ENCODE results near the gene NEURL3.

Gene NEURL3

GRCh38 chr2:96539215-96539920 is 34.2 kb upstream of the NEURL3 start:
- no peak for DNase-seq

GRCh38 chr2:96538487-96539214 is 33.5 kb upstream of the NEURL3 start:
- no peak for DNase-seq

GRCh38 chr2:96537734-96538486 is 32.8 kb upstream of the NEURL3 start:
- no peak for DNase-seq

GRCh38 chr2:96537066-96537733 is 32.0 kb upstream of the NEURL3 start:
- no peak for DNase-seq

- DNase-seq, result no peak
Observed at GRCh38 chr2:96536445-96537065, 31.4 kb upstream of the NEURL3 start, which contains the start of gene ARID5A. Gene ARID5A, plus strand, starts transcription at chr2:96536752. Its CDS starts 75 bp downstream, at chr2:96536827.

GRCh38 chr2:96535331-96535730 is 30.2 kb upstream of the NEURL3 start:
- DNase-seq, result no peak

GRCh38 chr2:96534701-96535181 is 29.6 kb upstream of the NEURL3 start:
- no peak for DNase-seq

GRCh38 chr2:96534141-96534540 is 29.0 kb upstream of the NEURL3 start:
- no peak for DNase-seq

GRCh38 chr2:96533292-96534073 is 28.3 kb upstream of the NEURL3 start:
- DNase-seq, result no peak

GRCh38 chr2:96532641-96533291 is 27.6 kb upstream of the NEURL3 start:
- DNase-seq, result no peak

GRCh38 chr2:96531872-96532505 is 26.8 kb upstream of the NEURL3 start:
- DNase-seq, result no peak

- no peak for DNase-seq
Observed at GRCh38 chr2:96531366-96531765, 26.2 kb upstream of the NEURL3 start.

GRCh38 chr2:96530474-96531357 is 25.6 kb upstream of the NEURL3 start:
- DNase-seq, result no peak

- no peak for DNase-seq
Observed at GRCh38 chr2:96530144-96530430, 24.9 kb upstream of the NEURL3 start.

- DNase-seq, result no peak
Observed at GRCh38 chr2:96529376-96530143, 24.4 kb upstream of the NEURL3 start.

- DNase-seq, result no peak
Observed at GRCh38 chr2:96528700-96529375, 23.7 kb upstream of the NEURL3 start.

GRCh38 chr2:96528006-96528699 is 23.0 kb upstream of the NEURL3 start:
- DNase-seq, result no peak

Measured in cerebellar nuclear complex (tissue), 1 donor.